Fibroblast of pulmonary artery (primary cell): ENCODE data around the gene FBLN1.

Experiments used
- DNase-seq: peaks from one replicate; pipeline ENCODE4 v3.0.0-alpha.2; 2010; ENCODE audit warnings: low read depth
- H3K4me3 ChIP-seq: replicated peaks from 2 replicates; pipeline ENCODE4 v1.5.1; 2011; ENCODE audit warnings: low read depth, mild to moderate bottlenecking, control low read depth, low read length, moderate library complexity
- TF ChIP-seq, protein P1 (sequence below): IDR thresholded peaks from 2 replicates; pipeline ENCODE4 v1.5.1; 2011; ENCODE audit warnings: mild to moderate bottlenecking, control low read depth, low read length, inconsistent platforms; ENCODE audit errors: missing control alignments

The FBLN1 gene

DNA sequence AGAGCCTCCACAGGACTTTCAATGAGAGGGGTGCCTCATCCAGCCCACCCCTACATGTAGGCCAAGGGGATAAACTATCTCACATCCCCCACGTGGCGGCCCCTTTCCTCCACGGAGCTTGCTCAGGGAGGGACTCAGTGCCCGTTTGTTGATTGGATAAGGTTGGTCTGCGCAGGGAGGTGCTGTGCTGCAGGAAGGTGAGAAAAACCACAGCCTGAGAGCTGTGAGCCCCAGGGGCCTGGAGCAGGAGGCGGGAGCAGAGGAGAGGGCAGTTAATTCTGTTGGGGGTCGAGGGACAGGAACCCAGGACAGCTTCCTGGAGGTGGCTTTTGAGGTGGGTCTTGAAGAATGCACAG, 137.0 kb downstream of the FBLN1 start:
- no peak for DNase-seq

DNA sequence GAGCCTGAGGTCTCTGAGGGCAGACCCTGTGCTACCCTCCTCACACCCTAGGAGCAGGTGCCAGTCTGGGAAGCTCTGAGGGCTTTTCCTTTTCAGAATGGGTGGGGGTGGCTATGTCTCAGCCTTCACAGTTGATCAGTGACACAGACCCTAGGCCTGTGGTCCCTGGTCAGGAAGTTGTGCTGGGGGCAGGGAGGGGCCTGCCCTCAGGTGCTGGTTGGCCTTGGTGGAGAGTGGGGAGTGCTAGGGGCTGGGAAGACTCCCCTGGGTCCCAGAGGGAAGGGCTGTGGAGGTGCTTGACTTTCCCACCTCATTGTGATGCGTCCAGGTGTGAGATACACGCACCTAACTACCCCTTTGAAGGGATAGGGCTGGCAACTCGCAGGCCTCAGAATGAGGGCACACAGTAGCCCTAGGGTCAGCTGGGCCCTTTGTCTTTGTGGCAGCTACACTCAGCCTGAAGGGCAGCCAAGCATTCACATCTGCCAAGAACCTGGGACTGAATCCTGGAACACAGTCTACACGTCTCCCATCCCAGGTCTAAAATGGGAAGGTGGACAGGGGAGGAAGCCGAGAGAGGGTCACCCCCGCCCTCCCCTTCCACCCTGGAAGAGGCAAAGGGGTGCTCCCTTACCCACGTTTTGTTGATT, 137.7 kb downstream of the FBLN1 start:
- TF ChIP-seq, protein P1, sequence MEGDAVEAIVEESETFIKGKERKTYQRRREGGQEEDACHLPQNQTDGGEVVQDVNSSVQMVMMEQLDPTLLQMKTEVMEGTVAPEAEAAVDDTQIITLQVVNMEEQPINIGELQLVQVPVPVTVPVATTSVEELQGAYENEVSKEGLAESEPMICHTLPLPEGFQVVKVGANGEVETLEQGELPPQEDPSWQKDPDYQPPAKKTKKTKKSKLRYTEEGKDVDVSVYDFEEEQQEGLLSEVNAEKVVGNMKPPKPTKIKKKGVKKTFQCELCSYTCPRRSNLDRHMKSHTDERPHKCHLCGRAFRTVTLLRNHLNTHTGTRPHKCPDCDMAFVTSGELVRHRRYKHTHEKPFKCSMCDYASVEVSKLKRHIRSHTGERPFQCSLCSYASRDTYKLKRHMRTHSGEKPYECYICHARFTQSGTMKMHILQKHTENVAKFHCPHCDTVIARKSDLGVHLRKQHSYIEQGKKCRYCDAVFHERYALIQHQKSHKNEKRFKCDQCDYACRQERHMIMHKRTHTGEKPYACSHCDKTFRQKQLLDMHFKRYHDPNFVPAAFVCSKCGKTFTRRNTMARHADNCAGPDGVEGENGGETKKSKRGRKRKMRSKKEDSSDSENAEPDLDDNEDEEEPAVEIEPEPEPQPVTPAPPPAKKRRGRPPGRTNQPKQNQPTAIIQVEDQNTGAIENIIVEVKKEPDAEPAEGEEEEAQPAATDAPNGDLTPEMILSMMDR: no peak
- H3K4me3 ChIP-seq: no peak overlapping the region
- no peak for DNase-seq

More for the DNA sequence above, 137.0 kb downstream of the FBLN1 start:
- TF ChIP-seq, protein P1: no peak
- no peak overlapping the region for H3K4me3 ChIP-seq

DNA sequence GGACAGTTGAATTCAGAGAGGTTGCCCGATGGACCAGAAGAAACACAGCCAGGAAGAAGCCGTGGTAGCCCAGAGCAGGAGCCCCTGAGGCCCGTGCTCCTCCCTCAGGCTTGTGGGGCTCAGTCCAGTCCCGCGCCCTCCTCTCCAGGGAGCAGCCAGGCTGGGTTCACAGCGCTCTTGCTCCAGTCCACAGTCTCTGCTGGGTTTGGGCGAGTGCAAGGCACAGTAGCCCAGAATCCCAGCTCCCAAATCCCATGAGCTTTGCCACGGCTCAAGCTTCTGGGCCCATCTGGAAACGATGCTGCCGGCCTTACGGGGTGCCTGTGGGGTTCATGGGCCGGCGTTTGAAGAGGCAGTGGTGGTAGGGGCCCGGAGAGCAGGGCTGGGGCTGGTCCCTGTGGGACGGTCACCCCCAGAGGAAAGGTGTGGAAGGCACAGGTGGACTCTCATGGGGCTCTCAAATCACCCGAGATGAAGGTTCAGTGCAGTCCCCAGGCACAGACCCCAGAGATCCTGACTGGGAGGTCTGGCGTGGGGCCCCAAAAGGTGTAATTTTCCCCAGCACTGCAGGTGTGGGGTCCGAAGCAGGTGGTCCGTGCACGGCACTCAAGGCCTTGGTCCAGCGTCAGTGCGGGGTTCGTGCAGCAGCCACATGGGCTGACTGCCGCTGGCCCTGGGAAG, 138.4 kb downstream of the FBLN1 start:
- H3K4me3 ChIP-seq: no peak overlapping the region
- TF ChIP-seq, protein P1: no peak
- no peak for DNase-seq

DNA sequence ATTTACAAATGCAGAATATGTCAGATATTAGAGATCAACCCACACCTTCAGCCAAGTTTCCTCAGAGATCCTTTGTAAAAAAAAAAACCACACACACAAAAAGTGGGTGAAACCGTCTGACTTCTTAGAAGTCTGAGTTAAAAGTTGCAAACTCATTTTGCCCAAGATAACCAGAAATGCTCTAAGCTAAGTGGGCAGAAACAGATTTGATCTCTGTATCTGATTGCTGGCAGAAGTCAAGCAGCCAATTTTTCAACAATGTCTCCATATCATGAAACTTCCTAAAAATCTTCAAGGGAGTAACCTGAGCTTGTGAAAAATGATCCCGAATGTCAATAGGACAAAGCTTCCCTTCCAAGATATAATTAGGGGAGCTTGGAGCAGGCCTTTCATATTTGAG, 140.3 kb downstream of the FBLN1 start:
- H3K4me3 ChIP-seq: no peak overlapping the region
- TF ChIP-seq, protein P1: no peak
- no peak for DNase-seq

DNA sequence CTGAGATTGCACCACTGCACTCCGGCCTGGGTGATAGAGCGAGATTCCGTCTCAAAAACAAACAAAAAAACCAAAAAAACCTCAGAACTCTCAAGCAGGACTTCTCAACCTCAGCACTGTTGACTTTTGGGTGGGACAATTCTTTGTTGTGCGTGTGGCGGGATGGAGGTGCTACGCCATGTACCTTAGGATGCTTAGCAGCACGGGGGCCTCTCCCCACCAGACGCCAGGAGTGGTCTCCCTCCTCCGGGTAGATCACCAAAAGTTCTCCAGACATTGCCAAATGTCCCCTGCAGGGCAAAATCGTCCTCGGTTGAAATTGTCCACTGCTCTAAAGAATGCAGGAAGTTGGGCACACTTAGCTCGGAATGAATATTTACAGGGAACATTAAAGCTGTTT, 142.0 kb downstream of the FBLN1 start:
- TF ChIP-seq, protein P1: no peak
- DNase-seq: no peak
- no peak overlapping the region for H3K4me3 ChIP-seq

DNA sequence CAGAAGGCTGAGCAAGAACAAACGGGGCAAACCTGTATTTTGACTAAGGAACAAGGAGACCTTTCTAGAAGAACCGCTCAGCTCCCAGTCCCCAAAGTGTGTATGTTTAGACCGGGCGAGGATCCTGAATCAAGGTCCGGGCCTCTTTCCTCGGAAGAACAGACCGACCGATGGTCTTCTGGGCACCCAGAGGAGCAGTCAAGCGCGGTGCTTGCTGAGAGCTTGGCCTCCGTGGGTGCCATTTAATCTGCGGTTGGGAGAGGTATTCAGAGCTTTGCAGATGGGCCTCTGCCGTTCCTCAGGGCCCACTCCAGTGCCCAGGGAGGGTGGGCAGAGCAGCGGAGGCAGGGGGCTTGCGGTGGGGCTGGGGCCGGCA, 142.5 kb downstream of the FBLN1 start:
- no peak overlapping the region for H3K4me3 ChIP-seq
- no peak for DNase-seq
- TF ChIP-seq, protein P1: no peak
